DND-41 (cell line): ENCODE measurements around the gene OTUD1.

Experiments
- ATAC-seq: fragments of 200-7000 bp; cut with Tn5 transposase; 3 replicates; pipeline ENCODE4 v1.9.1; 2021; ENCODE audit warnings: low read depth; ENCODE audit not compliant: insufficient read depth
- DNase-seq: peaks from one replicate; pipeline ENCODE4 v3.0.0-alpha.2; 2020
- H2AFZ ChIP-seq: 2 replicates; pipeline ENCODE4 v1.6.0; 2012; ENCODE audit warnings: low read depth, low read length
- H3K27ac ChIP-seq: 2 replicates; pipeline ENCODE4 v1.5.1; 2012; ENCODE audit warnings: low read length, inconsistent platforms
- H3K27me3 ChIP-seq: fragments of 200-600 bp; sonication (generic); 2 replicates; pipeline ENCODE4 v1.6.0; 2012; ENCODE audit warnings: low read length, mild to moderate bottlenecking, inconsistent platforms; ENCODE audit not compliant: insufficient read depth, poor library complexity
- H3K36me3 ChIP-seq: 2 replicates; pipeline ENCODE4 v1.5.1; 2012; ENCODE audit warnings: low read length, inconsistent platforms; ENCODE audit not compliant: insufficient read depth
- H3K4me1 ChIP-seq: 2 replicates; pipeline ENCODE4 v1.5.1; 2012; ENCODE audit warnings: mild to moderate bottlenecking, low read length; ENCODE audit not compliant: insufficient read depth
- H3K4me2 ChIP-seq: 2 replicates; pipeline ENCODE4 v1.6.0; 2012; ENCODE audit warnings: mild to moderate bottlenecking, moderate library complexity, low read length, inconsistent platforms; ENCODE audit not compliant: insufficient read depth
- H3K4me3 ChIP-seq, 2 experiments: fragments of 200-600 bp in 1 of 2; shearing (Covaris generic) in 1 of 2; 2 replicates each; pipeline ENCODE4 v1.5.1; 2012 to 2016; ENCODE audit warnings: inconsistent platforms in 2 of 2, low read length in 2 of 2, mild to moderate bottlenecking in 2 of 2, low read depth in 1 of 2, moderate library complexity in 1 of 2
- H3K79me2 ChIP-seq: 2 replicates; pipeline ENCODE4 v1.6.0; 2012; ENCODE audit warnings: low read length, inconsistent platforms; ENCODE audit not compliant: insufficient read depth
- H3K9ac ChIP-seq: 2 replicates; pipeline ENCODE4 v1.6.0; 2012; ENCODE audit warnings: low read depth, mild to moderate bottlenecking, inconsistent platforms, low read length, moderate library complexity
- H3K9me3 ChIP-seq: 2 replicates; pipeline ENCODE4 v1.5.1; 2012; ENCODE audit warnings: low read length, moderate library complexity, mild to moderate bottlenecking, inconsistent platforms; ENCODE audit not compliant: insufficient read depth, severe bottlenecking
- H4K20me1 ChIP-seq: 2 replicates; pipeline ENCODE4 v1.6.0; 2012; ENCODE audit warnings: low read length; ENCODE audit not compliant: insufficient read depth
- CTCF ChIP-seq: IDR thresholded peaks from 2 replicates; pipeline ENCODE4 v1.5.1; 2012; ENCODE audit warnings: borderline replicate concordance, low read length, moderate library complexity, mild to moderate bottlenecking; ENCODE audit not compliant: poor library complexity, severe bottlenecking; ENCODE audit errors: extremely low read depth
- EZH2 ChIP-seq: IDR thresholded peaks from 3 replicates; pipeline ENCODE4 v1.6.1; 2012; ENCODE audit warnings: borderline replicate concordance, low read depth, mild to moderate bottlenecking, moderate library complexity, low read length, inconsistent platforms; ENCODE audit not compliant: severe bottlenecking

The OTUD1 gene

DNA sequence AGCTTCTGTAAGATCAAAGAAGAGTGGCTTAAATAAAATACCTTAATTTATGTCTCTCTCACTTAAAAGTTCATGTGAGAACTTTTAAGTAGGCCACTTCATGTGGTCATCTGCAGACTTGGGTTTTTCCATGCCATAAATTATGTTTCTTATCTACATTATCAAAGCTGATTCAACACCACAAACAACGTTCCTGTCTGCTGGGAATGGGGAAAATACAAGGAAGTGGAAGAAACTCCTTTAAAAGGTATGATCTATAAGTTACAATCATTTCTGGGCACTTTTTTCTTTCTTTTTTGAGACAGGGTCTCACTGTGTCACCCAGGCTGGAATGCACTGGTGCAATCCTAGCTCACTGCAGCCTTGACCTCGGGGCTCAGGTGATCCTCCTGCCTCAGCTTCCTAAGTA, 16.9 kb upstream of the OTUD1 start:
- DNase-seq (no peak), ATAC-seq (no peak)
- Histone ChIP-seq H4K20me1 (no peaks in the 10 kb centered on the region), H3K9ac (no peak overlapping the region), H3K4me1 (no peaks in the 10 kb centered on the region), H3K27ac (no peak overlapping the region), H3K4me3 (no peak overlapping the region), H3K27me3 (no peaks in the 10 kb centered on the region), H3K36me3 (no peaks in the 10 kb centered on the region), H2AFZ (no peak overlapping the region), H3K9me3 (no peaks in the 10 kb centered on the region), H3K79me2 (no peaks in the 10 kb centered on the region), H3K4me2 (no peak overlapping the region)
- no peak for TF ChIP-seq CTCF
- no peak for TF ChIP-seq EZH2

- Histone ChIP-seq H3K79me2 (no peaks in the 10 kb centered on the region), H3K4me3 (no peak overlapping the region), H4K20me1 (no peaks in the 10 kb centered on the region), H3K4me1 (no peaks in the 10 kb centered on the region), H2AFZ (no peak overlapping the region), H3K27me3 (no peaks in the 10 kb centered on the region), H3K4me2 (no peak overlapping the region), H3K9ac (no peak overlapping the region), H3K9me3 (no peaks in the 10 kb centered on the region), H3K36me3 (no peaks in the 10 kb centered on the region), H3K27ac (no peak overlapping the region)
- no peak for ATAC-seq
- no peak for DNase-seq
- TF ChIP-seq CTCF (no peak), EZH2 (no peak)
Measured at GRCh38 chr10:23432166-23432565, 6.7 kb upstream of the OTUD1 start.

GRCh38 chr10:23432639-23433038, 6.2 kb upstream of the OTUD1 start:
- H3K36me3 ChIP-seq: no peaks in the 10 kb centered on the region
- DNase-seq (no peak), ATAC-seq (no peak)
- no peaks in the 10 kb centered on the region for H3K79me2 ChIP-seq
- no peaks in the 10 kb centered on the region for H3K4me1 ChIP-seq
- H3K27me3 ChIP-seq: no peaks in the 10 kb centered on the region
- no peak overlapping the region for H3K4me3 ChIP-seq
- H3K9me3 ChIP-seq: no peaks in the 10 kb centered on the region
- no peak overlapping the region for H2AFZ ChIP-seq
- H3K4me2 ChIP-seq: no peak overlapping the region
- TF ChIP-seq CTCF: no peak
- no peak for TF ChIP-seq EZH2
- H3K9ac ChIP-seq: no peak overlapping the region
- H3K27ac ChIP-seq: no peak overlapping the region
- H4K20me1 ChIP-seq: no peaks in the 10 kb centered on the region

- H3K4me3 ChIP-seq: no peak overlapping the region
- no peak overlapping the region for H3K4me2 ChIP-seq
- H4K20me1 ChIP-seq: no peaks in the 10 kb centered on the region
- no peak overlapping the region for H3K27ac ChIP-seq
- H2AFZ ChIP-seq: no peak overlapping the region
- H3K9me3 ChIP-seq: no peaks in the 10 kb centered on the region
- no peak for ATAC-seq
- no peak overlapping the region for H3K9ac ChIP-seq
- H3K27me3 ChIP-seq: no peaks in the 10 kb centered on the region
- TF ChIP-seq CTCF: no peak
- H3K4me1 ChIP-seq: peaks cover 6% of the 10 kb centered on the region
- H3K36me3 ChIP-seq: no peaks in the 10 kb centered on the region
- H3K79me2 ChIP-seq: no peaks in the 10 kb centered on the region
- no peak for DNase-seq
Measured at GRCh38 chr10:23433701-23434100, 5.2 kb upstream of the OTUD1 start.
